AML-193 (cell line): ENCODE results near the gene EEF1A1.
A peak's percentile ranks its signal among the peaks of the same experiment; 100 is the strongest.
"Not testable (repeated sequence)": the region's sequence is repeated elsewhere in the genome, so short reads cannot be mapped to it uniquely, and the experiment has no call there.

Experiments used
- DNase-seq, 2 experiments: peaks; one replicate each; lab custom pipeline; 2025; lab: John Stamatoyannopoulos, UW

The EEF1A1 gene

GRCh38 chr6:73537677-73538076 is 16.8 kb upstream of the EEF1A1 start:
- DNase-seq: no peak

- no peak for DNase-seq
Measured at GRCh38 chr6:73534628-73535027, 13.8 kb upstream of the EEF1A1 start.

GRCh38 chr6:73532293-73532692 is 11.5 kb upstream of the EEF1A1 start:
- no peak for DNase-seq

- no peak for DNase-seq
Measured at GRCh38 chr6:73528897-73529296, 8.1 kb upstream of the EEF1A1 start.

GRCh38 chr6:73525546-73526330 is 4.9 kb upstream of the EEF1A1 start:
- DNase-seq: no peak

GRCh38 chr6:73523434-73524123 is 2.7 kb upstream of the EEF1A1 start:
- DNase-seq: peak; percentile 89 to 90

GRCh38 chr6:73521351-73521985 is 636 bp upstream of the EEF1A1 start:
- DNase-seq: peak; percentile 77 to 78

GRCh38 chr6:73519926-73520687 is 725 bp downstream of the EEF1A1 start:
- peak; percentile 64 to 68 for DNase-seq

- DNase-seq: not testable (repeated sequence)
Measured at GRCh38 chr6:73518982-73519881, 1.6 kb downstream of the EEF1A1 start.

GRCh38 chr6:73518100-73518981 is 2.5 kb downstream of the EEF1A1 start:
- DNase-seq: not testable (repeated sequence)

GRCh38 chr6:73516514-73517489 is 4.0 kb downstream of the EEF1A1 start:
- no peak for DNase-seq

GRCh38 chr6:73515204-73515655 is 5.6 kb downstream of the EEF1A1 start:
- no peak for DNase-seq

GRCh38 chr6:73514746-73515110 is 6.1 kb downstream of the EEF1A1 start:
- DNase-seq: no peak

- no peak for DNase-seq
Measured at GRCh38 chr6:73513496-73513854, 7.4 kb downstream of the EEF1A1 start.

GRCh38 chr6:73511796-73512195 is 9.0 kb downstream of the EEF1A1 start:
- no peak for DNase-seq

- DNase-seq: no peak
Measured at GRCh38 chr6:73509851-73510250, 11.0 kb downstream of the EEF1A1 start.

- DNase-seq: no peak
Measured at GRCh38 chr6:73508776-73509175, 12.1 kb downstream of the EEF1A1 start.

- no peak for DNase-seq
Measured at GRCh38 chr6:73506246-73506645, 14.6 kb downstream of the EEF1A1 start.

GRCh38 chr6:73505705-73506104 is 15.1 kb downstream of the EEF1A1 start:
- DNase-seq: not testable (repeated sequence)
